GM21423 (cell line): ENCODE measurements around the gene SMARCA5.
A peak's percentile ranks its signal among the peaks of the same experiment; 100 is the strongest.
"Not testable (repeated sequence)": the region's sequence is repeated elsewhere in the genome, so short reads cannot be mapped to it uniquely, and the experiment has no call there.

Source experiments
- ATAC-seq: cut with Tn5 transposase; IDR thresholded peaks from one replicate; pipeline ENCODE4 v1.9.1; 2021; ENCODE audit warnings: mild to moderate bottlenecking, moderate library complexity; ENCODE audit not compliant: unreplicated experiment

The SMARCA5 gene, protein sequence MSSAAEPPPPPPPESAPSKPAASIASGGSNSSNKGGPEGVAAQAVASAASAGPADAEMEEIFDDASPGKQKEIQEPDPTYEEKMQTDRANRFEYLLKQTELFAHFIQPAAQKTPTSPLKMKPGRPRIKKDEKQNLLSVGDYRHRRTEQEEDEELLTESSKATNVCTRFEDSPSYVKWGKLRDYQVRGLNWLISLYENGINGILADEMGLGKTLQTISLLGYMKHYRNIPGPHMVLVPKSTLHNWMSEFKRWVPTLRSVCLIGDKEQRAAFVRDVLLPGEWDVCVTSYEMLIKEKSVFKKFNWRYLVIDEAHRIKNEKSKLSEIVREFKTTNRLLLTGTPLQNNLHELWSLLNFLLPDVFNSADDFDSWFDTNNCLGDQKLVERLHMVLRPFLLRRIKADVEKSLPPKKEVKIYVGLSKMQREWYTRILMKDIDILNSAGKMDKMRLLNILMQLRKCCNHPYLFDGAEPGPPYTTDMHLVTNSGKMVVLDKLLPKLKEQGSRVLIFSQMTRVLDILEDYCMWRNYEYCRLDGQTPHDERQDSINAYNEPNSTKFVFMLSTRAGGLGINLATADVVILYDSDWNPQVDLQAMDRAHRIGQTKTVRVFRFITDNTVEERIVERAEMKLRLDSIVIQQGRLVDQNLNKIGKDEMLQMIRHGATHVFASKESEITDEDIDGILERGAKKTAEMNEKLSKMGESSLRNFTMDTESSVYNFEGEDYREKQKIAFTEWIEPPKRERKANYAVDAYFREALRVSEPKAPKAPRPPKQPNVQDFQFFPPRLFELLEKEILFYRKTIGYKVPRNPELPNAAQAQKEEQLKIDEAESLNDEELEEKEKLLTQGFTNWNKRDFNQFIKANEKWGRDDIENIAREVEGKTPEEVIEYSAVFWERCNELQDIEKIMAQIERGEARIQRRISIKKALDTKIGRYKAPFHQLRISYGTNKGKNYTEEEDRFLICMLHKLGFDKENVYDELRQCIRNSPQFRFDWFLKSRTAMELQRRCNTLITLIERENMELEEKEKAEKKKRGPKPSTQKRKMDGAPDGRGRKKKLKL

GRCh38 chr4:143513314-143514168, at the start of gene SMARCA5:
Gene SMARCA5, plus strand, starts transcription at chr4:143513702. Its CDS starts 223 bp downstream, at chr4:143513925.
- peak; percentile 87 for ATAC-seq

GRCh38 chr4:143473334-143474126, 40.0 kb upstream of the SMARCA5 start:
- no peak for ATAC-seq

DNA sequence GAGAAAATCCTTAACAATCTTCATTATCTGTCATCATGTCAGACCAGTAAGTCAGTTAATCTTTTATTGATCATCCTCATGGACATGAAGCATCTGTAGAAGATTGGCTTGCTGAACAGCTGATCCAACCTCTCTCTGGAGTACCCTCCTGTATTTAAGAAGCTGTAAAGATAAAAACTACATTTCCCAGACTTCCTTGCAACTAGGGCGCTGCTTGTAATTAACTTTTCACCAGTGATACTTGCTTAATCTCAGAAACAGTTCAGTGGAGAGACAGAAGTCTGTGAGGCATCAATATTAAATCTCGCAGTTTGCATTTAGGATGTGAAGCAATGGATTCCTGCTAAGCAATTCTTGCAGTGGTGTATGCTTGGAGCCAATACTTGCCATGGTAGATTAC, 36.0 kb upstream of the SMARCA5 start:
- ATAC-seq = no peak

DNA sequence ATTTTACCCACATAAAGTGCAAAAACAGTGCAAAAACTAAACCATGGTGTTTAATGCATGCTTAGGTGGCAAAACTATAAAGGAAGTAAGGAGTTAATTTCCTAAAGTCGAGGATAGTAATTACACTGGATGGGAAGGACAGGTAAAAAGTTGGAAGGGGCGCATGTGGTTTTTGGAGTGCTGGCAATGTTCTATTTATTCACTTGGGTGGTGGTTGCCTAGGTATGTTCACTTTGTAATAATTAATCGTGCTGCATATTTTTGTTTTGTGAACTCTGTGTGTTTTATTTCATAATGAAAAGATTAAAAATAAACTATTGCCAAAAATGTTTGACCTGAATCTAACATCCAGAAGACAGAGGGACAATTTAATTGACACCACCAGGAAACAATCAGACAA, 32.1 kb upstream of the SMARCA5 start:
- ATAC-seq = no peak

- no peak for ATAC-seq
Observed at GRCh38 chr4:143482840-143483239, 30.7 kb upstream of the SMARCA5 start.

DNA sequence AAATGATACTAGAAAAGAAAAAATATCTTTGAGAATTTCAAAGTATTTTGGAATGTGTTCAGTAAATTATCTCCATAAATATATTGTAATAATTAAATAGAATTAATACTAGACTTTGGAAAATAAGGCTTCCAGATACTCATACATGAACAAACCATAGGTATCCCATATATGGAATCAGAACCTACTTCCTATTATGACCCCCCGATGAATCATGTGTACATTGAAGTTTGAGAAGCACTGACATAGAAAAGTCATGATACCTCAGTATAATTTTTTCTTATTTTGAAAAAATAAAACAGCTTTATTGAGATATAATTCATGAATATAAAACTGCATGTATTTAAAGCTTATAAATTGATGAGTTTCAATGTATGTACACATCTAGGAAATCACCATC, 27.2 kb upstream of the SMARCA5 start:
- ATAC-seq = no peak

DNA sequence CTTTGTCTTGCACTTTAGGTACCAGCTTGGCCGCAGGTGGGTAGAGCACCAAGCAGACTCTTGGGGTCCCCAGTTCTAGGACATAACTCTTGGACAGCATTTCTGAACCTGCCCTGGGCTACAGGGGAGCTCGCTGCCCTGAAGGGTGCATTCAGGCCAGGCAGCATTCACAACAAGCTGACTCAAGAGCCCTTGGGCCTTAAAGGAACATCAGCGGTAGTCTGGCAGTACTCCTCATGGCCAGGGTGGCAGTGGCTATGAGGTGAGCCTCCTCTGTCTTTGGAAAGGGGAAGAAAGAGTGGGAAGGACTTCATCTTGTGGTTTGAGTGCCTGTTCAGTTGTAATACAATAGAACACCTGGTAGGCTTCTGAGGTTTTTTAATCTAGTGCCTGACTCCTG, 24.8 kb upstream of the SMARCA5 start:
- ATAC-seq = no peak

DNA sequence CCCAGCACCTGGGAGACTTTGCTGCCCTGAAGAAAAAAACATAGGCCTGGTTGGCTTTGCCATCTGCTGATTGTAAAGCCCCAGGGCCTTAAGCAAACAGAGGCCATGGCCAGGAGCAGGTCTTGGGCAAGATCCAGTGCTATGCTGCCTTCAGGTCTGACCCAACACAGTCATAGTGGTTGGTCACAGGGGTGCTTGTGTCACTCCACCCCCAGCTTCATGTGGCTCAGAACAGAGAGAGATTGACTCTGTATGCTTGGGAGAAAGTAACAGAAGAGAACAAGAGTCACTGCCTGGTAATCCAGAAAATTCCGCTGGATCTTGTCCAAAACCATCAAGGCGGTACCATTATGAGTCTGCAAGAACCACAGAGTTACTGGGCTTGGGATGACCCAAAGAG, 24.4 kb upstream of the SMARCA5 start:
- ATAC-seq = no peak

DNA sequence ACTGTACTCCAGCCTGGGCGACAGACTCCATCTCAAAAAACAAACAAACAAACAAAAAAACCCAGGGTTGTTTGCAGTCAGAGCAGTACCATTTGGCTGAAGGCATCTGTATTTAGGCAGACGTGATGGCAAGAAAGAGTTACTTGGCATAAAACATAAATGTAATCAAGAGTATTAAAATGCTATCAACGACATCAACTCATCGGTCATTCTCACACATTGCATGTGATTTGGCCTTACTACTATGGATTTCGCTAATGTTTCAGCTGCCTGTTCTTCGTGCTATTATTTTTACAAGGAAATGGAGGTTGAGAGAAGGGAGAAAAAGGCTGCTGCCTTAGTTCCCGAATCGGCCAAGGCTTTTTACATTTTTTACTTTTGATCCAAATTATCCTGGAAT, 15.5 kb upstream of the SMARCA5 start:
- ATAC-seq = no peak

GRCh38 chr4:143502231-143502630, 11.3 kb upstream of the SMARCA5 start:
- no peak for ATAC-seq

- ATAC-seq = no peak
Observed at GRCh38 chr4:143506031-143506430, 7.5 kb upstream of the SMARCA5 start.

DNA sequence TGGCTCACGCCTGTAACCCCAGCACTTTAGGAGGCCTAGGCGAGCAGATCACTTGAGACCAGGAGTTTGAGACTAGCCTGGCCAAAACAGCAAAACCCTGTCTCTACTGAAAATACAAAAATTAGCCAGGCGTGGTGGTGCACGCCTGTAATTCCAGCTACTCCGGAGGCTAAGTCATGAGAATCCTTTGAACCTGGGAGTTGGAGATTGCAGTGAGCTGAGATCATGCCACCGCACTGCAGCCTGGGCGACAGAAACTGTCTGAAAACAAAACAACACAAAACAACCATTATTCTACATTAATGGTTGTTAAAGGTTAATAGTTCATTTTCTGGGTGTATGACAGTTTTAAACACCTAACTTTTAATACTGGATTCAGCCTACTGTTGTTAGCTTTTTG, 1.6 kb upstream of the SMARCA5 start:
- no peak for ATAC-seq

GRCh38 chr4:143512978-143513313, 556 bp upstream of the SMARCA5 start:
- ATAC-seq = peak; percentile 35

GRCh38 chr4:143514169-143514495, 630 bp downstream of the SMARCA5 start:
- ATAC-seq = no peak

GRCh38 chr4:143514497-143514896, 995 bp downstream of the SMARCA5 start:
- no peak for ATAC-seq

- ATAC-seq = no peak
Observed at GRCh38 chr4:143514901-143515300, 1.4 kb downstream of the SMARCA5 start.

- ATAC-seq = no peak
Observed at GRCh38 chr4:143515905-143516304, 2.4 kb downstream of the SMARCA5 start.

DNA sequence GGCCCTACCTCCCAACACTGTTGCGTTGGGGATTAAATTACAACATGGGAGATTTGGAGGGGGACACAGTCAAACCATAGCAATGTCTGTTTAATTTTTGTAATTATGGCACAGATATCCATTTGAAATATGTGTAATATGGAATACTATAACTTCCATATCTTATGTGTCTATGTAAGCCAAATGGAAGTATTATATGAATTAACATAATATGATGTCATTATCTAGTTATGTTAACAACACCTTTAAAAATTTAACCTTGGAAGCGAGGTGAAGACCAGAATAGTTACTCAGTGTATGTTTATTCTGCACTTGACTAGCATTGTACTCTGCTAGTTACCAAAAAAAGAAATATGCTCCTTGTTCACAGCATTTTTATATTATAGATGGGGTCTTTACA, 4.3 kb downstream of the SMARCA5 start:
- ATAC-seq = no peak

DNA sequence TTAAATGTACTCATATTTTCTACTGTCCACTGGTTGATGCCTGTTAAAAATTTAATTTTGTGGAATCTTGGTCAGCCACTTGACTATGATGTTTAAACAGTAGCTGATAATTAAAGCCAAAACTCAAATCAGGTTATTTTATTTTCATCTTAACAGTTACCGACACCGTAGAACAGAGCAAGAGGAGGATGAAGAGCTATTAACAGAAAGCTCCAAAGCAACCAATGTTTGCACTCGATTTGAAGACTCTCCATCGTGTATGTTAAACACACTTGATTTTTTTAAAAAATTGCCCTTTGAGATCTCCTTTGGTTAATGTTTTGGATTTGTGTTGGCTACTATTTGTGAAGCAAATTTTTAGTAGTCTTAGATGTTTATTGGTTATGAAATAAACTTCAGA, 10.7 kb downstream of the SMARCA5 start:
- no peak for ATAC-seq

DNA sequence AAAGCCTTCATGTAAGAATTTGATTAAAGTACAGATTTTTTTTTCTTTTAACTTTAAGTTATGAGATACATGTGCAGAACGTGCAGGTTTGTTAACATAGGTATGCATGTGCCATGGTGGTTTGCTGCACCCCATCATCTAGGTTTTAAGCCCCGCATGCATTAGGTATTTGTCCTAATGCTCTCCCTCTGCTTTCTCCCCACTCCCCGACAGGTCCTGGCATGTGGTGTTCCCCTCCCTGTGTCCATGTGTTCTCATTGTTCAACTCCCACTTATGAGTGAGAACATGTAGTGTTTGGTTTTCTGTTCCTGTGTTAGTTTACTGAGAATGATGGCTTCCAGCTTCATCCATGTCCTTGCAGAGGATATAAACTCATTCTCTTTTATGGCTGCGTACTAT, 14.5 kb downstream of the SMARCA5 start:
- not testable (repeated sequence) for ATAC-seq
